ENCODE measurements around the gene LHX1.

DNA sequence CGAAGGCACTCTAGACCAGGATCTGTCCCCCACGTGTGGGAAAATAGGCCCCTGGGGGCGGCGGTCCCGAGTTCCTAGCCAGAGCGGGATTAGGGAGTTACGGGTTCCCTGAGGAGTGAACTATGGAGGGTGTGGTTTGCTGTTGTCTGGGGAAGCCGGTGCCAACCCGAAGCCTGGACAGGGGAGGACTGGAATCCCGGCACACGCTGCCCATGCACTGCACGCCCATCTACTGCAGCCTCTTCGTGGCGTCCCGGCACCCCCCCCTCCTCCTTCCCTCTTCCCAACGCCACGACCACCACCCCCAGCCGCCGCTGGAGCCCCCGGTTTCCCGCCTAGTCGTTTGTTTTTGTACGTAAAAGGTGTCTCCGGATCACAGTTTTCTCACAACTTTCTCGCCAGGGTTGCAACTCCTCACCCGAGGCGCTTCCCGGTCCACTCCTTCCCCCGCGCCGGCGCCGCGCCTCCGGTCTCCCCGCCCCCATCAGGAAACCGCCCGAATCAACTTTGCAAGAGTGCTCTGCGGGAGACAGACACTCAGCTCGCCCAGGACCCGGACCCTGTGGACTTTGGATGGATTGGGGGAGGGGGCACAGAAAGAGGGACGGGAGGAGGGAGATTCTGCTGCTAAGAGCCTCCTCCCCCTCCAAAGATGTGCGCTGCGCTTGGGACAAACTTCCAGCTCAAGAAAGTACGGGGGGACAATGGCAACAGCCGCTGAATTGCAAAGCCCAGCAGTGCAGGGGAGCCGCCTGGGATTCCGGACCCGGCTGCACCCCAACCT lies 1.4 kb upstream of the LHX1 start:
- TF ChIP-seq, protein P1, sequence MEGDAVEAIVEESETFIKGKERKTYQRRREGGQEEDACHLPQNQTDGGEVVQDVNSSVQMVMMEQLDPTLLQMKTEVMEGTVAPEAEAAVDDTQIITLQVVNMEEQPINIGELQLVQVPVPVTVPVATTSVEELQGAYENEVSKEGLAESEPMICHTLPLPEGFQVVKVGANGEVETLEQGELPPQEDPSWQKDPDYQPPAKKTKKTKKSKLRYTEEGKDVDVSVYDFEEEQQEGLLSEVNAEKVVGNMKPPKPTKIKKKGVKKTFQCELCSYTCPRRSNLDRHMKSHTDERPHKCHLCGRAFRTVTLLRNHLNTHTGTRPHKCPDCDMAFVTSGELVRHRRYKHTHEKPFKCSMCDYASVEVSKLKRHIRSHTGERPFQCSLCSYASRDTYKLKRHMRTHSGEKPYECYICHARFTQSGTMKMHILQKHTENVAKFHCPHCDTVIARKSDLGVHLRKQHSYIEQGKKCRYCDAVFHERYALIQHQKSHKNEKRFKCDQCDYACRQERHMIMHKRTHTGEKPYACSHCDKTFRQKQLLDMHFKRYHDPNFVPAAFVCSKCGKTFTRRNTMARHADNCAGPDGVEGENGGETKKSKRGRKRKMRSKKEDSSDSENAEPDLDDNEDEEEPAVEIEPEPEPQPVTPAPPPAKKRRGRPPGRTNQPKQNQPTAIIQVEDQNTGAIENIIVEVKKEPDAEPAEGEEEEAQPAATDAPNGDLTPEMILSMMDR (IDR thresholded peaks at IDR 0.05): no peak
- no peak for TF ChIP-seq POLR2A (IDR thresholded peaks at IDR 0.05)
